Ramos (cell line): ENCODE data around the gene ATP5F1D.
"Not testable (repeated sequence)": the region's sequence is repeated elsewhere in the genome, so short reads cannot be mapped to it uniquely, and the experiment has no call there.

ENCODE experiments used
- in situ Hi-C: fragments of 300-500 bp; cut with MboI; formaldehyde crosslinking; loops from one replicate; pipeline ENCODE4 v1.14.3; 2022; ENCODE audit warnings: low sequenced_read_pairs; ENCODE audit not compliant: unreplicated experiment

The ATP5F1D gene

DNA sequence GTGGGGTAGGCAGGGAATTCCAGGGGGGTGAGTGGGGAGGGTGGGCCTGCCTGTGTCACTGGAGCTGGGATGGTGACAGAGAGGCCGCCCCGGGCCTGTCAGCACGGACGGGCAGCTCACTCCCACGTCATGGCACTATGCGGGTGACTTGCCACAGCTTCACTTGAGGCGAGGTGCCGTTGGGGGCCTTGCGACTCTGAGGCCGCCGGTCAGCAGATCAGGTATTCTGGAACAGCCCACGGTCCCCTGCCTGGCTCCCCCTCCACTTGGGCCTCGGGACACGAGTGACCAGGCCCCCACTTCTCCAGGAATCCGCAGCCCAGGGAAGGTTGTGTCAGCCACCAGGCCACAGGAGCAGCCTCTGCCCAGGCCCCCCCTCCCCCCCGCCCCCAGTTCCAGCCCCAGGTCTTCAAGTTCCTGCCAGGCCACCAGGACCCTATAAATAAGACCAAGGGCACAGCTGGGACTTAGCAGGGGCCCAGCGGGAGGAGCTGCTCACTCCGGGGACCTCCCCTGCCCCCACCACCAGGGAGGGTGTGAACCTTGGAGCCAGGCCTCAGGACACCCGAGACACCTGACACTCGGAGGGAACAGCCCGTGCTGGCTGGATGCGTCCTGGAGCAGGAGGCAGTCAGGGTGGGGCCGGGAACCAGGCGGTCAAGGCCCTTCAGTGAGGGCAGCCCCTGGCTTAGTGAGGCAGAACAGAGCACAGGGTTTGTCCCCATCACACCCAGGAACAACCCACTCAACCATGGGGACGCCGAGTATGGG is 4.1 kb downstream of the ATP5F1D start:
- in situ Hi-C loops = no loop called here

DNA sequence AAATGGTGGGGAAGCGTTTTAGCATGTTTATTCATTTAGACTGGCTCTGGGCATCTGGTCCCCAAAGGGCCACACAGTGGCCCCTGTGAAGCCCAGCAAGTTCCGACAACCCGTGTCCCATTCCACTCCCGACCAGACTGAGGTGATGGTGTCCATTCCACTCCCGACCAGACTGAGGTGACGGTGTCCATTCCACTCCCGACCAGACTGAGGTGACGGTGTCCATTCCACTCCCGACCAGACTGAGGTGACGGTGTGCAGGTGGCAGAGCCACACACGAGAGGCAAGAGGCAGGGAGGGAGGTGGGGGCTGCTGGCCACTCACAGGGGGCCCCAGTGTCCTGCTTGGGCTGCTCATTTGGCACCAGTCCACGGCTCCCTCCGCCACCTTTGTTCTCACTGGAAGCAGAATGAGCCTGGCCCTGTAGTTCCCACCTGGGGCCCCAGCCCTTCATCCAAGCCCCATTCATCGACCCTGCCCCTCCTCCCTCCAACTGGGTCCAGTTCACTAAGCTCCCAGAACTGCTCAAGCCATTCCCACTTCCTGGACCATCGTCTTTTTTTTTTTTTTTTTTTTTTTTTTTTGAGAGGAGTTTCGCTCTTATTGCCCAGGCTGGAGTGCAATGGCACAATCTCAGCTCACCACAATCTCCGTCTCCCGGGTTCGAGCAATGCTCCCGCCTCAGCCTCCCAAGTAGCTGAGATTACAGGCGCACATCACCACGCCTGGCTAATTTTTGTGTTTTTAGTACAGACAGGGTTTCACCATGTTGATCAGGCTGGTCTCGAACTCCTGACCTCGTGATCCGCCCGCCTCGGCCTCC is 4.9 kb downstream of the ATP5F1D start:
- in situ Hi-C loops = not testable (repeated sequence)

DNA sequence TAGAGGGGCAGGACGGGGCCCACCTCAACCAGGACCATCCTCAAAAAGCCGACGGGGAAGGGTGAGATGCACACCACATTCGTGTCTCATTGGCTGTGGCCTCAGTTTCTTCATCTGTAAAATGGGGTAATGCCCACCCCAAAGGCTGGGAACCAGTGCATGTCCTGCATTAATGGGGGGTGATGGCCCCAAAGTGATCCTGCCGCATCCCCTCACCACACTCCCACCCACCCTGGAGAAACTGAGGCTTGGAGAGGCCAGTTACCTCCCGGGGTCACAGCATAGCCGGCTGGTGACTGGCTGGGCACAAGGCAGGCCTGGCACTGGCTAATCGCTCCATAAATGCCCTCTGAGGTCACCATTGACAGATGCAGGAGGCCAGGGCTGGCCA is 6.2 kb downstream of the ATP5F1D start:
- in situ Hi-C loops = no loop called here

DNA sequence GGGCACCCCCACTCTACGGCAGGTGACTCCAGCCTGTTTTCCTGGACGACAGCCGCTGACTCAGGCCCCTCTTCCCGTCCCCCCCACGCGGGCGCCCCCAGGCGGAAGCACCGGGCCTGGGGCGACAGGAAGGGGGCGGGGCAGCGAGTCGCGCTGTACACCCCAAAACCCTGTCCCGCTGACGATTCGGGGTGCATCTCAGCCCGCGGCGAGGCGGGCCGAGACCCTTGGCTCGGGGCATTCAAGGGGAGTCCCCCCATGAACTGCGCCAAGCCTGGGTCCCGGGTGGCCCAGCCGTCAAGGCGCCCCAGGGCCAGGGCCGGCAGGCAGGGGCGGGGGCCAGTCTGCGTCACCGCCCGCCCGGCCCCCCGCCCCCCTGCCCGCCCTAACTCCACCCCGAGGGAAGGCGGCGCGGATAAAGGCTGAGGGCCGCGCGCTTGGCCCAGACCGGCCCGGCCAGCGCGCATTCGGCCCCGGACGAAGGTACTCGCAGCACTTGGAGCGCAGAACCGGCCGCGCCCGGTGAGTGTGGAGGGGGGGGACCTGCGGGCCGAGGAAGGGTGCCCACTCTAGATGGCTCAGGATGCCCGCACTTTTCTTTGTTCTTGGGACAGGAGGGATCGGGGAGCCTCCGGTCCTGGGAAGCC is 6.7 kb downstream of the ATP5F1D start, which contains the start of gene MIDN:
TSS of gene MIDN (plus strand) at position 445 of the 647 bp plus-strand sequence. CDS start 1,714 bp downstream, outside the sequence.
- in situ Hi-C loops = no loop called here

DNA sequence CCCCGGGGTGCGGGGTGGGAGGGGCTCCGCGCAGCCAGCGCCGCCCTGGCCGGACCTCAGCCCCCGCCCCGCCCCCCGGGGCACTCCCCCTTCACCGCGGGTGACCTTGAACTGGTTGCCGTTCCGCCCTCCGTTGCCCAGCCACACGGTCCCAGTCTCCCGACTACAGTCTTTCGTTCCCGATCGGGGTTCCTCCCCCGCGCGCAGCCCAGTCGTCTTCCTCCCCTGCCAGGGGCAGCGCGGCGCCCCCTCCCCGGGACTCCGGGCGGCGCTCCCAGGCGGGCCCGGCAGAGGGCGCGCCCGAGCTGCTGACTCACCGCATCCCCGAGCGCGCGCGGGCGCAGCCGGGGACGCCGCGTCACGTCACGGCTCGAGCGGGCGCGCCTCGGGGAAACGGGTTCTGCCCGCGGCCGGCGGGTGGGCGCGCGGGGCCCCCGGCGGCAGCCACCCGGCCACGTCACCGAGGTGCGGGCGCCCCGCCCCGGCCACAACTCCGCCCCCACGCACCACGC is 7.3 kb downstream of the ATP5F1D start:
- in situ Hi-C loops = no loop called here

DNA sequence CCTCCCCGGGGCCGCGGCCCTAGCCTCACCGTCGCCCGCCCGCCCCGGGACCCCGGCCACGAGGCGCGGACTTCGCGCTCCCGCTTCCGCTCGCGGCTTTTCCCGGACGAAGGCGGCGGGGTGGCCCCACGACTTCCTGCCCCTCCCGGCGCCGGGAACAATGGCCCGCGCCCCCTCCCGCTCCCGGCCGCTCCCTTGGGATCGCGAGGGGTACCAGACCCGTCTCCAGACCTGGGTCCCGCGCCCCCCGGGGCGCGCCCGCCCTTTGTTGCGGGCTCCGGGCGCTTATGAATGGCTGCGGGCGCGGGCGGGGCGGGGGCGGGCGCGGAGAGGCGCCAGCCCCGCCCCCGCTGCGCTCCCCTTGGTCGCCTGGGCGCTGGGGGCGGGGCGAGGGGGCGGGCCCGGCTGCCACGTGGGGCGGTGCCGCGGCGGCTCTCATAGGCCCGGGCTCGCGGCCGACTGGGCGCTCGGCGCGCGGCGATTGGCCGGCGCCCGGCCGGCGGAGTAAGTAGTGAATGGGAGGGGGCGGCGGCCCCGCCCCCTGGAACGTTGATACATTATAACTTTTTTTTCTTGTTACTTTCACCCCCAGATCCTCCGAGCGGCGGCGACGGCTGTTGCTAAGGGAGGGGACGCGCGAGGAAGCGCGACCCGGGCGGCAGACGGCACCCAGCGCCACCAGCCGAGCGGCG is 7.9 kb downstream of the ATP5F1D start:
- in situ Hi-C loops = no loop called here

DNA sequence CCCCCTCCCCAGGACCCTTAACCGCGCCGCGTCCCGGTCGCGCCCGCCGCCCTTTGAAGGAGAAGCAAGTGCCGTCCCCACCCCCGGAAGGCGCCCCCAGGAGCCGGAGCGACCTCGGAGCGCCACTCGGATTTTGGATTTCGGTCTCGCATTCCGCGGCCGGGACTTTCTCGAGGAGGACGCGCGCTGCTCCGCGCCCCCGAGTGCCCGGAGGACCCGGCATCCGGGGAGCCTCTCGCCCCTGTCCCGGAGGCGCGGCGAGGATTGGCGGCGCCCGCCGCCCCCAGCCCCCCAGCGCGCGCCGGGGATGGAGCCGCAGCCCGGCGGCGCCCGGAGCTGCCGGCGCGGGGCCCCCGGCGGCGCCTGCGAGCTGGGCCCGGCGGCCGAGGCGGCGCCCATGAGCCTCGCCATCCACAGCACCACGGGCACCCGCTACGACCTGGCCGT is 8.5 kb downstream of the ATP5F1D start:
- in situ Hi-C loops = no loop called here

DNA sequence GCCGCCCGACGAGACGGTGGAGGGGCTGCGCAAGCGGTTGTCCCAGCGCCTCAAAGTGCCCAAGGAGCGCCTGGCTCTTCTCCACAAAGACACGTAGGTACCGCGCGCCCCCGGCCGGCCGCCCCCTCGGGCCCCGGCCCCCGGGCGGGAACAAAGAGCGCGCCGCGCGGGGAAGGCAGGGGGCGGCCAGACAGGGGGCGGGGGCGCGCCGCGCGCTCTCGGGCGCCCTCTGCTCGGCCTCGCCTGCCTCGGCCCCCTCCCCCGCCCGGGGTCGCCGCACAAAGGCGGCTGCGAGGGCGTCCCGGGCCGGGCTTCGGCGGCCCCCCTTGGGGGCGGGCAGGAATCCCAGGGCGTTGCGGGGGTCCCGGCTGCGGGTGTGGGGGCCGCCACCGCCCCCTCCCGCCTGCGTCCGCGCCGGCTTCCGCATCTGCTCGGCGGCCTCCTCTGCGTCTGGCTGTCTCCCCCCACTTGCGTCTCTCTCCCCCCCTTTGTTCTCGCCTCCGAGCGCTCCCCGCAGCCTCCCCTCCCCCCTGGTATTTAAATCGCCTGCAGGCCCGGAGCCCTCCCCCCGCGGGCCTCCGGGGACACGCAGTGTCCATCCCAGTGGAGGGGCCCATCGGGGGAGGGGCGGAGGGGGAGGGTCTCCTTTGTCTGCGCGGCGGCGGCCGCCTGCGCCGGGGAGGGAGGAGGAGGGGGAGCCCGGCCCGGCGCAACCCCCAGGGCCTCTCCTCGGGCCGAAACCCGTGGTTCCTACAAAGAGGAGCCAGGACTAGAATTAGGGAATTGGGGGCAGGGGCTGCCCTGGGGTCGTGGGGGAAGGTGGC is 9.1 kb downstream of the ATP5F1D start:
- in situ Hi-C loops = no loop called here

DNA sequence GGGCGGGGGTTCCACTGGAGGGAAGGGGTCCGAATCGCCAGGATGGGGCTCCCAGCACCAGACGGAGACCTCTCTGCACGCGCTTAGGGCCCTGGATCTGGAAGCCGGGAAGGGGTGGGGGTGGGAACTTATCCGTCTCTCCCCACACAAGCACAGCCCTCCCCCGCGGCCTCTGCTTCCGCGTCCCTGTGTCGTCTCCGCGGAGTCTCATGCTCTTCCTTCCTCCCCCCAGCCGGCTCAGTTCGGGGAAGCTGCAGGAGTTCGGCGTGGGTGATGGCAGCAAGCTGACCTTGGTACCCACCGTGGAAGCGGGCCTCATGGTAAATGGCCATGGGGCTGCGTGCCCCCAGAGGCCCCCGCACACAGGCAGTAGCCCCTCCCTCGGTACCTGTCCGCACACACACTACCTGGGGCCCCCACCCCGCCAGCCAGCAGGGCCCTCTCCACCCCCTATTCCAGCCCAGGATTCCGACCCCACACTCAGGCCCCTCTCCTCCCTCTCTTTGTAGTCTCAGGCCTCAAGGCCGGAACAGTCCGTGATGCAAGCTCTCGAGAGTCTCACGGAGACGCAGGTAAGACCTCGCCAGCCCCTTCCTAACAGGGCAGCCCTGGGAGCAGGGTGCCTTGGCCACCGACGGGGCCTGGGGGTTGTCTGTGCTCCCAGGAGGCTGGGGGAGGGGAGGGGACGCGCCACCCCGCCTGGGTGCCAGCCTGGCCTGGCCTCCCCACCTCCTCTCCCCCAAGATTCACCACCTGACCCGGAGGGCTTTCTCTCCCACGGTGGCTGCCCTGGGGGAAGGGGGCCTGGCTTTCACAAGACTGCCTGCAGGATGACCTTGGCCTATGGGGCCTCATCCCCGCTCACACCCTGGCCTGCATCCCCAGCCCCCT is 10.0 kb downstream of the ATP5F1D start:
- in situ Hi-C loops = no loop called here

DNA sequence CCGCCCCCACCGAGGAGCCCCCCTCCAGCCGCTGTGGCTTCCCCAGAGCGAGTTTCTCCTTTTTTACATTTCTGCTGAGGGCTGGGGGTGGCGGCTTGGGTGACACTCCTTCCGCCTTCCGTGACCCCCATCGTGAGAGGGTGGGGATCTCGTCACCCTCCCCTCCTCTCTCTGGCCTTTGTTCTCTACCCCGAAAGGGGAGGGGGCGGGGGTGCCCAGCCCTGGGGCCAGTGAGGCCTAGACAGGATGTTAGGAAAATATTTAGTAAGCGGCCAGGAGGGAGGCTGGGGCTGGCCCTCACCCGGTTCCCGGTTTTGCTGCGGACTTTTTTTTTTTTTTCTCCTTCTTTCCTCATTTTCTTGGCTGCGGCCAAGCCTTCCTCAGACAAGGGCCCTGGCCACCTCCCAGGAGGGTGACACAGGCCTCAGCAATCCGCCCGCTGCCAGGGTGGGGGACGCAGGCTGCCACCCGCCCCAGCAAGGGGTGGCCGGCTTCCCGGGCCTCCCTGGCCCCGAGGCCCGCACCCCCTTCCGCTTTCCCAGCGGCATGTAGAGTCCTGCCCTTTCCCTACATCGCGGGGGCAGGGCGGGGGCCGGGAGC is 10.8 kb downstream of the ATP5F1D start:
- in situ Hi-C loops = no loop called here

DNA sequence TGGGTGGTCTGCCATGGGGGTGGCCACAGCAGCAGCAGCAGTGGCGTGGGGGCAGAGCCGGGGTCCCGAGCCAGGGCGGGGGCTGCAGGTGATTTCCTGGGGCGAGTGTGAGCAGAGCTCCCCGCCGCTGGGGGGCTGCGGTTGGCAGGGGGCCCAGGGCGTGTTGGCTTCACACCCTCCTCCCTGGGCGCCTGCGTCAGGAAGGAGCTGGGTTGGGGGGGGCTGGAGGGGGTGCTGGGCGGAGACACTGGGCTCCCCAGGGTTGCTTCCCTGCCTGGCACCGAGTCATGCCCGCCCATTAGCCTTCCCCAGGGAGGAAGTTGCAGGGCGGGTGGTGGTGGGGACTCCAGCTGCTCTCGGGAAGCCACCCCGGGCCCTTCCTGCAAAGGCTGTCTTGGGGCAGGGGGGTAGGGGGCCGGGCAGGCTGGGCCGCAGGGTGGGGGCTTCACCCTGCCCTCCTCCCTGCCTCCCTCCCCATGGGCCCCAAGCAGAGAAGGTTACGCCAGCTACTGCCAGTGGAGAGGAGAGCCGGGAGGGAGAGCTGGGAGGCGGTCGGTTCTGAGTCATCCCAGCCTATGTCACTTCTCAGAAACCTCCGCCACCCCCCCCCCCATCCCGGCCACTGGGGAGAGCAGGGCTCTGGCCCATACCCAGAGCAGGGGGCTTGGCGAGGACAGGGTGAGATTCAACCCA is 11.4 kb downstream of the ATP5F1D start:
- in situ Hi-C loops = no loop called here

DNA sequence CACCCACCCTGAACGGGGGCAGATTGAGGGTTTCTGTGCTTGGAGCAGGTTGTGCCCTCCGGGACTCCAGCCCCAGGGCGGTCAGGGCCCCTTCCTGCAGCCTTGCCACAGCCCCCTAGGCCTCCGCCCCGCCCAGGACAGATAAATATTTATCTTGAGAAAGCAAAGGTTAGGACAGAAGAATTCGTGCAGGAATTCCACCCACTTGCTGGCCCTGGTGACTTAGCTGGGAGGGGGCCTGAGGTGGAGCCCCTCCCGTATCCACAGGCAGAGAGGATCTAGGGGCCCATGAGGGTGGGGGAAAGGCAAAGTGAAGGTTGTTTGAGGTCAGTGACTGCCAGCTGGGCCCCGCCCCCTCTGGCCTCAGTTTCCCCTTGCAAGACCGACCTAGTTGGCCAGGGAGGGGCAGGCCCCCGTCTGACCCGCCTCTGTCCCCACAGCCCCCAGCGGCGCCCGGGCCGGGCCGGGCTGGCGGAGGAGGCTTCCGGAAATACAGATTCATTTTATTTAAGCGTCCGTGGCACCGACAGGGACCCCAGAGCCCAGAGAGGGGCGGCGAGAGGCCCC is 12.0 kb downstream of the ATP5F1D start:
- in situ Hi-C loops = no loop called here

DNA sequence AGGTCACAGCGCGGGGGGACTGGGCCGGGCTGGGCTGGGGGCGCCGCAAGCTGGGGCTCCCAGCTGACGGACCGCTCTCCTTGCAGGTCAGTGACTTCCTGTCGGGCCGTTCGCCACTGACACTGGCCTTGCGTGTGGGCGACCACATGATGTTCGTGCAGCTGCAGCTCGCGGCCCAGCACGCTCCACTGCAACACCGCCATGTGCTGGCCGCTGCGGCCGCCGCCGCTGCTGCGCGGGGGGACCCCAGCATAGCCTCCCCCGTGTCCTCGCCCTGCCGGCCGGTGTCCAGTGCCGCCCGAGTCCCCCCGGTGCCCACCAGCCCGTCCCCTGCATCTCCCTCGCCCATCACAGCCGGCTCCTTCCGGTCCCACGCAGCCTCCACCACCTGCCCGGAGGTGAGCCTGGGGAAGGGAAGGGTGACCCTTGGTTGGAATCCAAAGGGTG is 12.6 kb downstream of the ATP5F1D start:
- in situ Hi-C loops = no loop called here

DNA sequence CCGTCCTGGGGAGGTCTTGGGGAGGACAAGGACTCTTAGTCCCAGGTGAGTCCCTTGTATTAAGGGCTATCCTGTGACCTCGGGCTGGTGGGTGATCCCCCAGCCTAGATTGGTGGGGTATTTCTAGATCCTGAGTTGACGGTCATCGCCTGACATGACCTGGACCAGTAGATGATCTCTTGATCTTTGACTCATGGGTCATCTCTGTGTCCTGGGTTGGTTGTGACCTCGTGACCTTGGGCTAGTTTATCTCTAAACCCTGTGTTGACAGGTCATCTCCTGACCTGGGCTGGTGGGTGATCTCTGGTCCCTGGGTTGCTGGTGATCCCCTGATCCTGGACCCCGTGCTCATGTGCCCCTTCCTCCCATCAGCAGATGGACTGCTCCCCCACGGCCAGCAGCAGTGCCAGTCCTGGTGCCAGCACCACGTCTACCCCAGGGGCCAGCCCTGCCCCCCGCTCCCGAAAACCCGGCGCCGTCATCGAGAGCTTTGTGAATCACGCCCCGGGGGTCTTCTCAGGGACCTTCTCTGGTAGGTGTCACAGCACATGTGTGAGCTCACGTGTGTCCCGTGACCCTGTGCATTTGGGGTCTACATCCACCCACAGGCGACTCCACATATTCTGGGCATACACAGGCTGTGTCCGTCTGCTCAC is 13.1 kb downstream of the ATP5F1D start:
- in situ Hi-C loops = no loop called here

DNA sequence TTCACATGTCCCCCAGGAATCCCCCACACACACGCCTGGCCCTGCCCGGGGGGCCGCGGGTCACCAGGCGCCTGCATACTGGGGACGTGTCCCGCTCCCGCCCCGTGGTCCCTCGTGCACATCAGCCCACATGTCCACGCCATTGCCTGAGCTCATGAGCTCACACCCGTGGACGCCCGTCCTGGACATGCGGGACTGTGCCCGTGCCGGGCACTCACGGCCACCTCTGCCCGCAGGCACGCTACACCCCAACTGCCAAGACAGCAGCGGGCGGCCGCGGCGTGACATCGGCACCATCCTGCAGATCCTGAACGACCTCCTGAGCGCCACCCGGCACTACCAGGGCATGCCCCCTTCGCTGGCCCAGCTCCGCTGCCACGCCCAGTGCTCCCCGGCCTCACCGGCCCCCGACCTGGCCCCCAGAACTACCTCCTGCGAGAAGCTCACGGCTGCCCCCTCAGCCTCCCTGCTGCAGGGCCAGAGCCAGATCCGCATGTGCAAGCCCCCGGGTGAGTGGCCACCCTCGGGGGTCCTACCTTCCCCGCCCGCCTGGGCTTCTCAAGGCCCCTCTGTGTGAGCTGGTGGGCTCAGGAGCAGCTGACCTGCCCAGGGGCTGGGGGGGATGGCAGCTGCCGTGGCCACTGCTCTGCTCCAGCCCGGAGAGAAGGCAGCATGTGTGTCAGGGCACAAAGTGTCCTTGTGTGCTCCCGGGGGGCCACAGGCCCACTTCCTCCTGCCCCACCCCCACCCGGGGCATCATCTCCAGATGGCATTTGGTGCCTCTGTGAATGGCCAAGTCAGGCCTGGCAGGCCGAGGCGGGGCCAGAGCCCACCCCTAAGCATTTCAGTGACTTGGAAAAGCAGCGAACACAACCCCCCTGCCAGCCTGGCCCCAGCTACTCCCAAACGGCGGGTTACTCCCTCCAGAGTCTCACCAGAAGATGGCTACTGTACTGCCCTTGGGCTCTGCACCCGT is 13.9 kb downstream of the ATP5F1D start:
- in situ Hi-C loops = no loop called here
